GM21367 (cell line): ENCODE measurements around the gene SPATA33.

Source experiments
- ATAC-seq: cut with Tn5 transposase; IDR thresholded peaks from one replicate; pipeline ENCODE4 v1.9.1; 2021; ENCODE audit not compliant: unreplicated experiment

SPATA33 gene

DNA sequence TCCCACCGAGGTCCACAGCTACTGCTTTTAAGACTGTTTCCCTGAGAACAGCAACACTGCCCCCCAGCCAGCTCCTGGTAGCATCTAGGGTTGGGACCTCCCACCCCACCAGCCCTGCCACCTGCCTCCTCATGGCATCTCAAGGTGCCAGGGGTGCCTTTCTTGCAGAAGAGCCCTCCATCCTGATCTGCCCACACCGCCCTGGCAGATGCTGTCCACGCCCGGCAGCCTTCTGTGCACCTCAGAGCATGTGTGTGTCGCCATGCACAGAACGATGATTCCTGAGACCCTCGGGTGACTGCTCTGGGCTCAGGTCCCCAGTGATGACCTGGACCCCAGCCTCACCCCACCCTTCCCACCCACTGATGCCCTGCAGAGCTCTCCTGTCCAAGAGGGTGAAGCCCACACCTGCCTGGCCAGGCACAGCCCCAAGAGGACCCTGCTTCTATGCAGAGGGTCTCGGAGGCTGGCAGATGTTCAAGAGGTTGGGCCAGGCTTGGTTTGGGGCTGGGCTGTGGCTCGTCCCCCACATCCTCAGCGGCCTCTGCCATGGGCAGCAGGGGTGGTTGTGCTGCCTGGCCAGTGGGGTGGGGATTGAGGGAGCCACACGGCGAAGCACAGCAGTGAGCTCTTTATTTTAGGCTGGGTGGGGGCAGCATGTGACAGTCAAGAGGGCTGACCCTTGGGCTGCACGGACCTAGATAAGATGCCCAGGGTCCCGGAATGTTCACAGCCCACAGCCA, 49.1 kb downstream of the SPATA33 start:
- no peak for ATAC-seq

DNA sequence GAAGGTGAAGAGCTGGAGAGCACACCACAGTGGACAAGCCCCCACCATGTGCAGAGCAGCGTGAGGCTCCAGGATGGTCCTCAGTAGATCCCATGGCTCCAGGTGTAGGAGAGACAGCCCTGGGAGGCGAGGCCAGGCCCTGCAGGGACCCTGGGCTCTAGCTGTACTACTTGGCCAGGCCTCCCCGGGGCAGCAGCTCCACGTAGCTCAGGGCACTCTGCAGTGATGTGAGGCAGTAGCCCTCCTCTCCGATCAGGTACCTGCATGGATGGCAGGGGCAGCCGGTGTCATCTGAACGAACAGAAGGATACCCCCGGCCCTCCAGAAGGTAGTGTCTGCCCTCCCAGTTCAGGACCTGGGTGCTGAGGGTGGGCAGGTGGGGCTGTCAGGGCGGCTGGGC, 50.1 kb downstream of the SPATA33 start:
- ATAC-seq: no peak

DNA sequence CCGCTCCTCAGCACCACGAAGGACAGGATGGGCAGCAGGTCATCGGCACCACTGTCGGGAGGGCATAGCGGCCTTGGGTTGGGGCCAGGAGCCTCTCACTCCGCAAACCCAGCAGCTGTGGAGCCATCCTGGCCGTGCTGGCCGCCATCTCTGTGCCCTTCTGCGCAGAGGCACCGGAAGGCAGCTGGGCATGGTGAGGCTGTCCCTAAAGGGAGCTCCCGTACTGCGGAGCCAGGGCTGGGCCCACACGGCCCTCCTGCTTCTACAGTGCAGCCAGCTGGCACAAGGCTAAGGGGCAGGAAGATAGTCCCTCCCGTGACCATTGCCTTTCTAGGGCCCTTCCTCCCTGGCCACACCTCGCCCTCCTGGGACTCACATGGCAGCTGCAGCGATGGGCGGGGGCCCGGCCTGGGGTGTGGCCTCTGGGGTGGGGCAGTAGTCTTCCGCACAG, 50.9 kb downstream of the SPATA33 start:
- no peak for ATAC-seq

DNA sequence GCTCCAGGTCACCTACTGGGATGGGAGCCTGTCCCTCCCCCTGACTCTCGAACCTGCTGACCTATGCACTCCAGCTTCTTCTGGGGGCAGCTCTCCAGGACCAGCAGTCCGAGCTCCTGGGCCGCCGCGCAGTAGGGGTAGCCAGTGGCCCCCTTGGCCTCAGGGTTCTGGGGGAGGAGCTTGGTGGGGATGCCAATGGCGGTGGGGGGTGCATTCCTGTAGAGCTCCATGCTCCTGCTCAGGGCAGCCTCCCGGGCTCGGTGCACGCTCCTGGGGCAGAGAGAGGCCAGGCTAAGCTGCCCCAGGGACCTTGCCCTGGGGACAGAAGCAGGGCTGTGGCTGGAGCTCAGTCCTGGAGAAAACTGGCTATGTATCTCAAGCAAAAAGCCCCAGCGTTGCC, 51.5 kb downstream of the SPATA33 start:
- ATAC-seq: no peak

DNA sequence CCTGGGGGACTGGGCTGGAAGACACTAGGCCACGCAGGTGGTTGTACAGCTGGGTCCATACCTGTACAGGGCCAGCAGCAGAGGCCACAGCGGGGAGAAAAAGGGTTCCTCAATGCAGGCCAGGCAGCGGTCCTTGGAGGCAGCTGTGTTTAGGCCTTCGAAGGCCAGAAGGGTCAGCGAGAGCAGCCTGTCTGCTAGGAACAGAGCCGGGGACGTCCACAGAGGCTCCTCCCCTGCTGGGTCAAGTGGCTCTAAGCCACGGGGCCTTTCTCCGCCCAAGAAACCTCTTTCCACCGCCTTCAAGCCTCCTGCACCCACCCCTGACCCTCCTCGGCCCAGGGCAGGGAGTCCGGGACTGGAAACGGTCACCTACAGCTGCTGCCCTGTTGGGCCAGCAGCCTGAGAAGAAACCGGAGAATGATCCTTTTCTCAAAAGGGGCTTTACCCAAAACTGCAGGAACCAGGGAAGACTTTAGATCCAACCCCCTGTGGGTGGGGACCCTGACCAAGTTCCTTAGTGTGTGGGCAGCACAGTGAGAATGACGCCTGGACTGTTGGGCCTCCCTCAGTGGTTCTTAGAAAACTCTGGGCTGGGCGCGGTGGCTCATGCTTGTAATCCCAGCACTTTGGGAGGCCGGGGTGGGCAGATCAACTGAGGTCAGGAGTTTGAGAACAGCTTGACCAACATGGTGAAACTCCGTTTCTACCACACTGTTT, 52.2 kb downstream of the SPATA33 start:
- no peak for ATAC-seq

DNA sequence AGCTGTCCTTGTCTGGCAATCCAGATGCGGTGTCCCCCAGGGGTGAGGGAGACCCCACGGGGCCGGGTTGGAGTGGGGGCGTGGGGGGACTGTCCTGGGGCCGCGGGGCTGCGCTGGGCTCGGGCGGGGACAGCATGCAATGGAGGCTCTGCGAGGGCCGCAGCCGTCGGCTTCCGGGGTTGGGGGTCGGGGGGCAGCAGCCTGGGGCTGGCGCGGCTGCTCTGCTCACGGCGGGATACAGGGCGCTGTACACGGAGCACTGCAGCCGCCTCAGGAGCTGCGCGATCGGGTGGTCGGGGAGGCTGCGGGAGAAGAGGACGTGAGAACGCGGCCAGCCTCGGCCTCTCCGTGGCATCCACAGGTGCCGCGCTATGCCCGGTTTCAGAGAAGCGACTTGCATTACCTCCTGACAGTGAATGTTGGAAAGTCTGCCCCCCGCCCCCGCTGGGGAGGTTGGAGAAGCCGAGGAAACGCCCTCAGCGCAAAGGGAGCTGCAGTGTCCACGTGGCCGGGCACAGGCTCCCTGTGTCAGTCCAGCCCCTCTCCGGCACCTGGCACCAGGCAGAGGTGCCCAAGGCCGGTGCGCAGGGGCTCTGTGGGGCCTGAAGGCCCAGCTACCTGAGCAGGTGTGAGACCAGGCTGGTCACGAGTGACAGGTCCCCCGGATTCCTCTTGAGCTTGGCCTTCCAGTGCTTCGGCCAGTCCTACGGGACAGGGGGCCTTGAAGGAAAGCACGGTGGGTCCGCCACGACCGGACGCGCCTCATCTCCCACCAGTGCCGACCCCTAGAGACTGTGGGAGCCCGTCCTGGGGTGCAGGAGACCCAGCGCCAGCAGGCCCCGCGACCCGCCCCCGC, 53.3 kb downstream of the SPATA33 start:
- ATAC-seq: no peak

DNA sequence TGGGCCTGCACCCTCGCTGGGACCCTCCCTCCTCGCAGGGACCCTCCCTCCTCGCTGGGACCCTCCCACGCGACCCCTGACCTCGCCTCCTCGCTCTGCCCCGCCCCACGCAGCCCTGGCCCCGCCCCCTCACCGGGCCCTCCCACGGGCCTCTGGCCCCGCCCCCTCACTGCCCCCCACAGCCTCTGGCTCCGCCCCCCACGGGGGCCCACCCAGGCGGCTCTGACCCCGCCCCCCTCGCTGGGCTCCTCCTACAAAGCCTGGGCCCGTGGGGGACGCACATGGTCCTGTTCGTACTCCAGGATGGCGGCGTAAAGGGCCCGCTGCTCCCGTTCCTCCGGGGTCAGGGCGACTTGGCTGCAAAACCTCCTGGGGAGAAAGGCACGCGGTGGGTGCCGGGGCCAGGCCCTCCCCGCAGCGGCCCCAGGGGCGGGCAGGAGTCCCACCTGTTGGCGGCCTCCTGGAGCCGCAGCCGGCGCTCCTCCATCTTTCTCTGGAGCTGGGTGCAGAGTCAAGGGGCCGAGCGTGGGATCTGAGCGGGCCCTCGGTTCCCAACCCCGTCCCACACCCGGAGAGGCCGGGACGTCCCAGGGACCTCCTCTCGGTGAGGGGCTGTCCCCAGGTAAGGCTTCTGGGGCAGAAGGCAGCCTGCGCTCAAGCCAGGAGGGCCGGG, 54.1 kb downstream of the SPATA33 start:
- no peak for ATAC-seq

DNA sequence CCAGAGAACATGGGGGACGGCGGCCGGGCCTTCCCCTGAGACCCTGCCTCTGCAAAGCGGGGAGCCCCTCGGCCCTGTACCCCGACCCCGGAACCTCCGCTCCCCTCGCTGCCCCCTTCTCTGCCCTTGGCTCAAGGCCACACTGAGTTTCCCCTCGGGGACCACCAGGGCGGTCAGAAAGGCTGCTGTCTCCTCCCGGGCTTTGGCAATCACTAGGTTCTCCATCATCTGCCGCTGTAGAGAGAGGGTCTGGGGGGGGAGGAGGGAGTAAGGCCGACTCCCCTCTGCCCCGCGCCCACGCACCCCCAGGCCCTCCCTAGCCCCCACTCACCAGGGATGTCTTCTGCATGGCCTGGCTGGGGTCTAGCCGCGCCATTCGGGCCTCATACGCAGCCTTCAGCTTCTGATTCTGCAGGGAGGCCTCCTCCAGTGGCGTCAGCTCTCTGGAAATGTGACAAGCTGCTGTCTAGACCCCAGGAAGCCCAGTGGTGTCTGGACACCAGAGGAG, 54.7 kb downstream of the SPATA33 start:
- no peak for ATAC-seq

DNA sequence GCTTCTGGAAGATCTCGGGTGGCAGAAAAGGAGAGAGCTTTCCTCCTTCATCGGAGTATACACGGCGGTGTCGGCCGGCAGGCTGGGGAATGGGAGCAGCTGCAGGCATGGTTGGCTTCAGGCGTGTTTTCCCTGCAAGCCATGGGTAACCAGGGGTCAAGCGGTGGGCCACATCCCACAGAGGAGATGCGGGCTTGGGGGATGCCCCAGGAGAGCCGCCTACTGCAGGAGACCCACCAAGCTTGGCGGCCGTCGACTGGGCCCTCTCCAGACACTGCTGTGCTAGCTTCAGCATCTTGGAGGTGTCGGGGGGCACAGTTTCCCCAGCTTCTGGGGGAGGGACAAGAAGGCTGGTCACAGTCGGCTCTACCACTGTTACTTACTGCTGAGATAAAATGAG, 58.9 kb downstream of the SPATA33 start:
- ATAC-seq: no peak

DNA sequence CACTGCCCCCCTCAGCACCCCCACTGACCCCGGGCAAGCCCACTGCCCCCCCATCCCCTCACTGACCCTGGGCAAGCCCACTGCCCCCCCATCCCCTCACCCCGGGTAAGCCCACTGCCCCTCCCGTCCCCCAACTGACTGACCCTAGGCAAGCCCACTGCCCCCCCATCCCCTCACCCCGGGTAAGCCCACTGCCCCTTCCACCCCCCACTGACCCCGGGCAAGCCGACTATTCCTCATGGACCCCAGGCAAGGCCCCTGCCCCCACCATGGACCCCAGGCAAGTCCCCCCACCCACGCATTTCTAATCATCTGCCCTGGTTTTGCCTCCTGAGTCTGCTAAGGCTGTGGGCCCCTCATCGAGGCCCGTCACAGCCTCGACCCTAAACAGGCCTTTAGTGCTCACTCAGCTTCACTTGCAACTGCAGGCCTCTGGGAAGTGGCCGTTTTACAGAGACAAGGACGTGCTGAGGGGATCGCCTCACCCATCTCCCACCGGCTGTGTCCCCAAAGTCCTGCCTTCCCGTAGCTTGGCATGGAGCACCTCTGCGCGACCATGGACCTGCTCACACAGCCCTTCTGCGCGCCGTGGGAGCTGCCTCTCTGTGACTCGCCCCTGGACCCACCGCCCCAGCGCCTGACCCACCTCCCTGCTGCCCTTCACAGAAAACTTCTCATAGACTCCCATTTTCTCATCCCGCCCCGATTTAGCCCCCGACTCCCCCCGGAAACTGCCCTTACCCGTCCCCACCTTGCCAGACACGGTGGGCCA, 59.5 kb downstream of the SPATA33 start:
- ATAC-seq: no peak

DNA sequence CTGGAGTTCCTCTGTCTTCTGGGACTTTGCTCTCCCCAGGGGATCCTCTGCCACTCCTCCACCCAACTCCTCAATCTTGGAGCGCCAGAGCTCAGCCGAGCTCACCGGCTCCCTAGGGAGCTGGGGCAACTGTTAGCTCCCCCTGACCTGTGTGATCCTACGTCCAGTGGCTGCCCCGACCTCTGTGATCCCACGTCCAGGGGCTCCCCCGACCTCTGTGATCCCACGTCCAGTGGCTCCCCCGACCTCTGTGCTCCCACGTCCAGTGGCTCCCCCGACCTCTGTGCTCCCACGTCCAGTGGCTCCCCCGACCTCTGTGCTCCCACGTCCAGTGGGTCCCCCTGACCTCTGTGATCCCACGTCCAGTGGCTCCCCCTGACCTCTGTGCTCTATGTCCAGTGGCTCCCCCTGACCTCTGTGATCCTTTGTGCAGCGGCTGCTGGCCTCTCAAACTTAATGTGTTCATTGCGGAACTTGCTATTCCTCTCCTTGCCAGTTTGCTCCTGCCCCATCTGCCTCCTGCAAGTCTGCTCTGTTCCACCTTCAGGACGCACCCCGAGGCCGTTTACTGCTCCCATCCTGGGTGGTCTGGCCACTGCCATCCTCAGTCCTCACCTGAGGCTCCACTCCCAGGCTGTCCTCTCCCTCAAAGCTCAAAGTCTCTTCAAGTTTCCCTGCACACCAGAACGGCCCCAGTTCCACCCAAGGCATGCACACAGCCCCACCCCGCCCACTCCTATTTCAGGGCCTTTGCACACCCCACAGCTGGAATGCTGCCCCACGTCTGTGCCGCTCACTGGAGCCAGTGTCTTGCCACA, 60.3 kb downstream of the SPATA33 start:
- ATAC-seq: no peak
